Measurements from ENCODE around the gene OARD1.

- TF ChIP-seq CTCF (IDR thresholded peaks at IDR 0.05) (no peak), EP300 (IDR thresholded peaks at IDR 0.05) (no peak)
Measured at GRCh38 chr6:41111017-41111416, 38.9 kb upstream of the OARD1 start.
